ENCODE data around the gene NFKBIL1. TPM values are rescaled to one million over a fixed set of nuclear protein-coding genes. Genes with fewer than 3 reads are reported as not detected.

Gene NFKBIL1
- total and polyA plus RNA-seq, 2 of the 4 experiments (the other 2 are of a cell fraction) = 7.8 to 10.8 TPM

GRCh38 chr6:31578184-31579118, 31.0 kb downstream of the NFKBIL1 start:
- Histone ChIP-seq H3K56ac (ENCODE audit: extremely low read depth, insufficient read depth, low read length) (no peak overlapping the region), H2AK9ac (replicated peaks; ENCODE audit: low read depth, low read length, poor library complexity) (no peak overlapping the region), H3K27ac (ENCODE audit: insufficient read depth, low read length) (no peak overlapping the region), H2BK15ac (ENCODE audit: low read depth, low read length) (no peak overlapping the region), H3K4me1 (ENCODE audit: control insufficient read depth, insufficient read depth, low read length) (peaks cover 4% of the 10 kb centered on the region; the same call in 1 of the 2 replicates), H4K91ac (ENCODE audit: insufficient read depth, low read depth, low read length) (no peak overlapping the region), H3K9me3 (ENCODE audit: control insufficient read depth, insufficient read depth, low read length) (no peaks in the 10 kb centered on the region), H4K5ac (ENCODE audit: low read depth, low read length) (no peak overlapping the region), H3K23ac (ENCODE audit: low read depth, low read length) (no peak overlapping the region), H2BK5ac (ENCODE audit: low read depth, low read length, poor library complexity, severe bottlenecking) (no peak overlapping the region), H4K20me1 (ENCODE audit: insufficient read depth, low read length) (no peaks in the 10 kb centered on the region), H3K27me3 (ENCODE audit: control insufficient read depth, insufficient read depth, low read length) (peaks cover 22% of the 10 kb centered on the region), H4K8ac (ENCODE audit: low read depth in 2 of 2, low read length in 2 of 2) (no peak overlapping the region), H2AK5ac (ENCODE audit: low read depth, low read length) (no peak overlapping the region), H2BK120ac (ENCODE audit: low read depth, low read length) (no peak overlapping the region), H2BK20ac (ENCODE audit: low read depth, low read length) (no peak overlapping the region), H3K79me1 (ENCODE audit: low read depth in 1 of 2, low read length in 2 of 2) (no peaks in the 10 kb centered on the region), H3K4me3 (ENCODE audit: insufficient read depth, low read depth, low read length) (no peak overlapping the region), H3K4ac (ENCODE audit: low read depth, low read length) (no peak overlapping the region), H3K4me2 (ENCODE audit: low read depth, low read length) (no peak overlapping the region), H2AFZ (replicated peaks; ENCODE audit: low read length, poor library complexity) (no peak overlapping the region), H3K14ac (replicated peaks; ENCODE audit: low read depth, low read length) (no peak overlapping the region), H3K18ac (ENCODE audit: low read depth, low read length) (no peak overlapping the region), H3K9ac (ENCODE audit: low read depth, low read length) (no peak overlapping the region), H3K36me3 (ENCODE audit: control insufficient read depth, insufficient read depth, low read length) (no peaks in the 10 kb centered on the region), H3K9me1 (ENCODE audit: insufficient read depth, low read length) (no peaks in the 10 kb centered on the region; the same call in 1 of the 2 replicates)
- no TSS peak for BruUV-seq (replicated peaks)
- WGBS, 2 experiments (ENCODE audit: extremely low coverage in 2 of 2, insufficient read length in 1 of 2) = 83% methylated on average over 1 of the region's 12 CpGs; no CpG with 5 or more reads in 1 of the 2 experiments
- ATAC-seq (ENCODE audit: low read depth) = no peak
- ChIA-PET POLR2A (ENCODE audit: unreplicated experiment) (no interaction called here), CTCF (interaction anchor here (0.6 to 1.1 kb wide), 2 partner anchors 19 to 27 kb away, joined by 3 read pairs; no protein-coding TSS in a partner anchor)
- dilution Hi-C loops (cut with HindIII; ENCODE audit: low sequenced_read_pairs, unreplicated experiment) = no loop called here
- in situ Hi-C loops (cut with MboI; ENCODE audit: low sequenced_read_pairs) = no loop called here
- intact Hi-C loops (cut with micrococcal nuclease) = no loop called here
- DNase-seq = no peak
- TF ChIP-seq POLR2A (IDR thresholded peaks at IDR 0.05; ENCODE audit: low read depth, low read length) (no peak), RFX5 (IDR thresholded peaks at IDR 0.05; ENCODE audit: low read depth, low read length) (no peak), NFE2L2 (IDR thresholded peaks at IDR 0.05; ENCODE audit: low read depth, low read length) (no peak), CEBPB (IDR thresholded peaks at IDR 0.05; ENCODE audit: low read depth, low read length) (no peak), ELK1 (IDR thresholded peaks at IDR 0.05; ENCODE audit: borderline replicate concordance, low read depth, low read length) (no peak), RCOR1 (IDR thresholded peaks at IDR 0.05; ENCODE audit: insufficient replicate concordance, low read length) (no peak), USF2 (IDR thresholded peaks at IDR 0.05; ENCODE audit: low read depth, low read length) (no peak), MAFK (IDR thresholded peaks at IDR 0.05; ENCODE audit: low read depth, low read length) (no peak), MAZ (IDR thresholded peaks at IDR 0.05; ENCODE audit: borderline replicate concordance, low read depth, low read length) (no peak), MXI1 (IDR thresholded peaks at IDR 0.05; ENCODE audit: borderline replicate concordance, low read depth, low read length) (no peak), FOS (IDR thresholded peaks at IDR 0.05; ENCODE audit: low read depth, low read length) (no peak), CTCF (conservative IDR thresholded peaks at IDR 0.05; ENCODE audit: low read depth, low read length) (no peak), CHD1 (IDR thresholded peaks at IDR 0.05; ENCODE audit: low read depth, low read length) (no peak), RAD21 (IDR thresholded peaks at IDR 0.05; ENCODE audit: low read length) (no peak), BHLHE40 (IDR thresholded peaks at IDR 0.05; ENCODE audit: low read depth, low read length) (no peak)

Measured in IMR-90 (cell line).